Loucy (cell line): ENCODE results near the gene ZNF44.

Experiments
- EZH2phosphoT487 ChIP-seq: fragments of 200-600 bp; IDR thresholded peaks from 2 replicates; pipeline ENCODE4 v1.6.1; 2018; ENCODE audit warnings: antibody characterized with exemption, mild to moderate bottlenecking, moderate library complexity, borderline replicate concordance
- TF ChIP-seq, protein P1 (sequence below): fragments of 200-600 bp; sonication (generic); conservative IDR thresholded peaks from 2 replicates; pipeline ENCODE4 v1.5.1; 2014; ENCODE audit warnings: mild to moderate bottlenecking, antibody characterized with exemption, low read length

DNA sequence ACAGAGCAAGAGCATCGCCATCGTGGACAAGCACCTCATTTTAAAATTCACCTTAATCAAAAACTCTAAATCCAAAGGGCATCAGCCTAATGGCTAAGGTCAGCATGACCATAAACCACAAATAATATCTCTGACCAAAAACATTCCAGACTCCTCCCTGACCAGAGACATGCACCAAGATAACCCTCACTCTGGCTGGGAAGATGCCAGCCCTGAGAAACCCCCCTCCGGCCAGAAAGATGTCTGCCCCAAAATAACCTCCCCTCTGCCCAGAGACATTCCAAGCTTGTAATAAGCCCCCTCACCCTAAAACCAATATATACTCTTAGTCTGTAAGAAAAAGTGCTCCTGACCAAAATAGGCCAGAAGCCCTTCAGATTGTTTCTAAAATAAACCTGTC is 61.7 kb downstream of the ZNF44 start:
- TF ChIP-seq, protein P1, sequence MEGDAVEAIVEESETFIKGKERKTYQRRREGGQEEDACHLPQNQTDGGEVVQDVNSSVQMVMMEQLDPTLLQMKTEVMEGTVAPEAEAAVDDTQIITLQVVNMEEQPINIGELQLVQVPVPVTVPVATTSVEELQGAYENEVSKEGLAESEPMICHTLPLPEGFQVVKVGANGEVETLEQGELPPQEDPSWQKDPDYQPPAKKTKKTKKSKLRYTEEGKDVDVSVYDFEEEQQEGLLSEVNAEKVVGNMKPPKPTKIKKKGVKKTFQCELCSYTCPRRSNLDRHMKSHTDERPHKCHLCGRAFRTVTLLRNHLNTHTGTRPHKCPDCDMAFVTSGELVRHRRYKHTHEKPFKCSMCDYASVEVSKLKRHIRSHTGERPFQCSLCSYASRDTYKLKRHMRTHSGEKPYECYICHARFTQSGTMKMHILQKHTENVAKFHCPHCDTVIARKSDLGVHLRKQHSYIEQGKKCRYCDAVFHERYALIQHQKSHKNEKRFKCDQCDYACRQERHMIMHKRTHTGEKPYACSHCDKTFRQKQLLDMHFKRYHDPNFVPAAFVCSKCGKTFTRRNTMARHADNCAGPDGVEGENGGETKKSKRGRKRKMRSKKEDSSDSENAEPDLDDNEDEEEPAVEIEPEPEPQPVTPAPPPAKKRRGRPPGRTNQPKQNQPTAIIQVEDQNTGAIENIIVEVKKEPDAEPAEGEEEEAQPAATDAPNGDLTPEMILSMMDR, result no peak
- TF ChIP-seq EZH2phosphoT487, result no peak
